Lower leg skin (tissue), 4 donors: ENCODE data around the gene RNF157. TPM values are rescaled to one million over a fixed set of nuclear protein-coding genes. Genes with fewer than 3 reads are reported as not detected.

Experiments
- DNase-seq, 2 donors: peaks; one replicate each; pipeline ENCODE4 v3.0.0-alpha.2; 2019; ENCODE audit warnings: low spot score in 2 of 2
- H3K4me3 ChIP-seq: fragments of 200-600 bp; sonication (generic); 2 replicates; pipeline ENCODE4 v1.5.1; 2017; ENCODE audit warnings: mild to moderate bottlenecking, low read depth; ENCODE audit not compliant: poor library complexity, severe bottlenecking
- CTCF ChIP-seq, 3 donors: fragments of 450-650 bp; IDR thresholded peaks; one replicate each; pipeline ENCODE4 v1.5.1; 2016; ENCODE audit warnings: antibody characterized with exemption in 3 of 3, mild to moderate bottlenecking in 3 of 3, moderate library complexity in 2 of 3
- POLR2A ChIP-seq, 2 donors: fragments of 450-650 bp; IDR thresholded peaks; one replicate each; pipeline ENCODE4 v1.6.1; 2016 to 2017; ENCODE audit warnings: antibody characterized with exemption in 2 of 2, mild to moderate bottlenecking in 1 of 2, moderate library complexity in 1 of 2
- WGBS, 2 donors: methylation state at CpG; one replicate each; pipeline ENCODE4 v1.1.5; 2018; 5-methylcytosine and 5-hydroxymethylcytosine counted together
- intact Hi-C: fragments of 100-400 bp; cut with DNase I; formaldehyde crosslinking; loops from one replicate; pipeline ENCODE4 v1.15.0; 2023; ENCODE audit warnings: low total_unique reads
- microRNA-seq, 2 donors: library from miRNA; unstranded; fragments of <30 nt; microRNA quantifications; one replicate each; pipeline ENCODE4, GENCODE V29; 2016; ENCODE audit warnings: borderline replicate concordance in 2 of 2, borderline number of aligned reads in 1 of 2
- total RNA-seq, 4 donors: library from RNA; depleted of rRNA; stranded (reverse); fragments of >200 nt; gene quantifications; one replicate each; pipeline ENCODE4 v1.1.0, GENCODE V29; 2016

RNF157 gene
- total RNA-seq, 4 donors from 2014 or later: 0.83 to 2.4 (median 1.4) TPM

GRCh38 chr17:76102944-76103273 is 137.4 kb downstream of the RNF157 start:
- DNase-seq: no peak
- TF ChIP-seq POLR2A (IDR thresholded peaks at IDR 0.05) (no peak), CTCF (IDR thresholded peaks at IDR 0.05) (no peak)
- 0% methylated on average over 4 of the region's 4 CpGs for WGBS, 2 donors
- H3K4me3 ChIP-seq: peak overlapping the region; percentile 71
- intact Hi-C loops: no loop called here

GRCh38 chr17:76097716-76098295 is 142.5 kb downstream of the RNF157 start:
- no peak for DNase-seq
- intact Hi-C loops: no loop called here
- TF ChIP-seq POLR2A (IDR thresholded peaks at IDR 0.05) (no peak), CTCF (IDR thresholded peaks at IDR 0.05) (no peak)

GRCh38 chr17:76095943-76096342 is 144.3 kb downstream of the RNF157 start:
- H3K4me3 ChIP-seq: no peak overlapping the region

More at GRCh38 chr17:76097716-76098295, 142.5 kb downstream of the RNF157 start:
- H3K4me3 ChIP-seq: no peak overlapping the region
- WGBS, 2 donors: 91 to 97% methylated on average over 19 of the region's 19 CpGs

GRCh38 chr17:76094046-76094445 is 146.2 kb downstream of the RNF157 start:
- WGBS, 2 donors: 86 to 90% methylated on average over 11 of the region's 11 CpGs
- intact Hi-C loops: no loop called here
- peak in 1 of 2 donors; percentile 5 for DNase-seq
- no peak overlapping the region for H3K4me3 ChIP-seq
- TF ChIP-seq POLR2A (IDR thresholded peaks at IDR 0.05): no peak
- TF ChIP-seq CTCF (IDR thresholded peaks at IDR 0.05): no peak

More at GRCh38 chr17:76095943-76096342, 144.3 kb downstream of the RNF157 start:
- DNase-seq: no peak
- WGBS, 2 donors: 87 to 93% methylated on average over 13 of the region's 13 CpGs
- intact Hi-C loops: no loop called here
- TF ChIP-seq CTCF (IDR thresholded peaks at IDR 0.05) (no peak), POLR2A (IDR thresholded peaks at IDR 0.05) (no peak)

- intact Hi-C loops: no loop called here
- DNase-seq: no peak
- WGBS, 2 donors: 92 to 93% methylated on average over 20 of the region's 20 CpGs
- no peak overlapping the region for H3K4me3 ChIP-seq
- TF ChIP-seq CTCF (IDR thresholded peaks at IDR 0.05) (no peak), POLR2A (IDR thresholded peaks at IDR 0.05) (no peak)
Measured at GRCh38 chr17:76092526-76093413, 147.5 kb downstream of the RNF157 start.

Small RNA genes within 50 kb of the gene (microRNA-seq; reads per million reads assigned to microRNA genes)
- 1.1 to 2.0 reads per million in 2 donors for gene MIR6868

Other genes with a start within 250 kb of the RNF157 start
- gene CDK3, start 239.6 kb downstream of the RNF157 start, total RNA-seq: 1 to 10 TPM; 2.7 to 8.4 (median 4.5) TPM
- gene EVPL, start 213.2 kb downstream of the RNF157 start, total RNA-seq: 100 to 1,000 TPM; 285 to 514 (median 315) TPM
- gene SRP68, start 168.0 kb downstream of the RNF157 start, total RNA-seq: 10 to 100 TPM; 67.2 to 76.5 (median 72.3) TPM
- gene GALR2, start 165.7 kb downstream of the RNF157 start, total RNA-seq: under 1 TPM in 2 of 4 donors, not detected in 2; 0.17 to 0.97 TPM
- gene ZACN, start 161.3 kb downstream of the RNF157 start, total RNA-seq: not detected
- 10 to 100 TPM; 52.5 to 78.4 (median 72.3) TPM for gene EXOC7, start 136.7 kb downstream of the RNF157 start, total RNA-seq
- gene FOXJ1, start 99.2 kb downstream of the RNF157 start, total RNA-seq: 1 to 10 TPM; 1.2 to 2.4 (median 1.8) TPM
- gene UBALD2, start 24.9 kb upstream of the RNF157 start, total RNA-seq: 10 to 100 TPM; 21.3 to 50.9 (median 28.6) TPM
- 1 to 10 TPM in 3 of 4 donors, under 1 TPM in 1; 0.88 to 3.3 (median 1.8) TPM for gene QRICH2, start 67.8 kb upstream of the RNF157 start, total RNA-seq
- 10 to 100 TPM; 35.8 to 72.3 (median 62.2) TPM for gene PRPSAP1, start 113.4 kb upstream of the RNF157 start, total RNA-seq
- gene SPHK1, start 144.1 kb upstream of the RNF157 start, total RNA-seq: 10 to 100 TPM in 3 of 4 donors, 1 to 10 TPM in 1; 9.7 to 35.6 (median 18.3) TPM
- 10 to 100 TPM; 20.3 to 52.0 (median 26.0) TPM for gene UBE2O, start 212.7 kb upstream of the RNF157 start, total RNA-seq
- gene AANAT, start 227.1 kb upstream of the RNF157 start, total RNA-seq: not detected